ENCODE measurements around the gene RFNG.

GRCh38 chr17:82007228-82007494 lies 44.5 kb downstream of the RFNG start:
- TF ChIP-seq CTCF (IDR thresholded peaks at IDR 0.05): no peak
- no peak for TF ChIP-seq POLR2A (IDR thresholded peaks at IDR 0.05)
